ENCODE results near the gene ICOS.
A peak's percentile ranks its signal among the peaks of the same experiment; 100 is the strongest.

The ICOS gene

GRCh38 chr2:203890733-203891132, 45.8 kb upstream of the ICOS start:
- H3K27ac ChIP-seq (ENCODE audit: low read length): no peak overlapping the region
- no peak for DNase-seq
- H3K79me2 ChIP-seq (ENCODE audit: low read length): no peaks in the 10 kb centered on the region
- no peak overlapping the region for H3K4me2 ChIP-seq (ENCODE audit: low read depth, low read length)
- no peak overlapping the region for H3K9ac ChIP-seq (ENCODE audit: low read length)
- no peaks in the 10 kb centered on the region for H3K27me3 ChIP-seq (replicated peaks; ENCODE audit: insufficient read depth, low read length)
- TF ChIP-seq EZH2phosphoT487 (IDR thresholded peaks at IDR 0.05; ENCODE audit: low read length) (no peak), CTCF (IDR thresholded peaks at IDR 0.05; ENCODE audit: low read length) (no peak), EZH2 (optimal IDR thresholded peaks at IDR 0.05; ENCODE audit: low read depth, low read length) (no peak)
- H3K9me3 ChIP-seq (replicated peaks; ENCODE audit: insufficient read depth, low read length): no peaks in the 10 kb centered on the region
- H3K4me3 ChIP-seq (ENCODE audit: low read length): no peak overlapping the region
- H3K36me3 ChIP-seq (replicated peaks; ENCODE audit: insufficient read depth, low read length): no peaks in the 10 kb centered on the region
- peaks cover 44% of the 10 kb centered on the region for H3K4me1 ChIP-seq (ENCODE audit: low read length)
- no peak overlapping the region for H2AFZ ChIP-seq (ENCODE audit: low read length)
- H3K9me2 ChIP-seq (replicated peaks; ENCODE audit: insufficient read depth, low read length): no peaks in the 10 kb centered on the region
- peaks cover 22% of the 10 kb centered on the region for H3F3A ChIP-seq (ENCODE audit: insufficient read depth, low read length)
- no peaks in the 10 kb centered on the region for H4K20me1 ChIP-seq (ENCODE audit: insufficient read depth, low read length)

- Histone ChIP-seq H3K4me1 (ENCODE audit: low read length) (peaks cover 36% of the 10 kb centered on the region), H3K9me2 (replicated peaks; ENCODE audit: insufficient read depth, low read length) (no peaks in the 10 kb centered on the region), H3K9me3 (replicated peaks; ENCODE audit: insufficient read depth, low read length) (no peaks in the 10 kb centered on the region), H3K36me3 (replicated peaks; ENCODE audit: insufficient read depth, low read length) (no peaks in the 10 kb centered on the region), H3K4me2 (ENCODE audit: low read depth, low read length) (no peak overlapping the region), H3F3A (ENCODE audit: insufficient read depth, low read length) (peaks cover 14% of the 10 kb centered on the region), H3K27ac (ENCODE audit: low read length) (no peak overlapping the region), H3K4me3 (ENCODE audit: low read length) (no peak overlapping the region), H2AFZ (ENCODE audit: low read length) (no peak overlapping the region), H3K9ac (ENCODE audit: low read length) (no peak overlapping the region), H3K27me3 (replicated peaks; ENCODE audit: insufficient read depth, low read length) (no peaks in the 10 kb centered on the region), H4K20me1 (ENCODE audit: insufficient read depth, low read length) (no peaks in the 10 kb centered on the region), H3K79me2 (ENCODE audit: low read length) (no peaks in the 10 kb centered on the region)
- peak; percentile 29 for DNase-seq
- TF ChIP-seq CTCF (IDR thresholded peaks at IDR 0.05; ENCODE audit: low read length): no peak
- TF ChIP-seq EZH2phosphoT487 (IDR thresholded peaks at IDR 0.05; ENCODE audit: low read length): no peak
- TF ChIP-seq EZH2 (optimal IDR thresholded peaks at IDR 0.05; ENCODE audit: low read depth, low read length): no peak
Measured at GRCh38 chr2:203891474-203891873, 45.1 kb upstream of the ICOS start.

GRCh38 chr2:203892207-203892606, 44.4 kb upstream of the ICOS start:
- no peaks in the 10 kb centered on the region for H3K27me3 ChIP-seq (replicated peaks; ENCODE audit: insufficient read depth, low read length)
- no peak overlapping the region for H3K4me2 ChIP-seq (ENCODE audit: low read depth, low read length)
- H3F3A ChIP-seq (ENCODE audit: insufficient read depth, low read length): peaks cover 14% of the 10 kb centered on the region
- no peaks in the 10 kb centered on the region for H3K9me2 ChIP-seq (replicated peaks; ENCODE audit: insufficient read depth, low read length)
- no peaks in the 10 kb centered on the region for H3K9me3 ChIP-seq (replicated peaks; ENCODE audit: insufficient read depth, low read length)
- no peak overlapping the region for H3K27ac ChIP-seq (ENCODE audit: low read length)
- H2AFZ ChIP-seq (ENCODE audit: low read length): no peak overlapping the region
- no peak for DNase-seq
- no peak overlapping the region for H3K9ac ChIP-seq (ENCODE audit: low read length)
- H3K4me1 ChIP-seq (ENCODE audit: low read length): peaks cover 38% of the 10 kb centered on the region
- H4K20me1 ChIP-seq (ENCODE audit: insufficient read depth, low read length): no peaks in the 10 kb centered on the region
- H3K36me3 ChIP-seq (replicated peaks; ENCODE audit: insufficient read depth, low read length): no peaks in the 10 kb centered on the region
- no peaks in the 10 kb centered on the region for H3K79me2 ChIP-seq (ENCODE audit: low read length)
- TF ChIP-seq EZH2phosphoT487 (IDR thresholded peaks at IDR 0.05; ENCODE audit: low read length) (no peak), EZH2 (optimal IDR thresholded peaks at IDR 0.05; ENCODE audit: low read depth, low read length) (no peak), CTCF (IDR thresholded peaks at IDR 0.05; ENCODE audit: low read length) (no peak)
- H3K4me3 ChIP-seq (ENCODE audit: low read length): no peak overlapping the region

Measured in MM.1S (cell line).